HepG2 (cell line): ENCODE measurements around the gene ICAM3. TPM values are rescaled to one million over a fixed set of nuclear protein-coding genes. Genes with fewer than 3 reads are reported as not detected.

Source experiments
- ATAC-seq: fragments of 200-7000 bp; cut with Tn5 transposase; 3 replicates; pipeline ENCODE4 v1.9.1; 2020; ENCODE audit warnings: mild to moderate bottlenecking, moderate library complexity
- BruUV-seq: library from RNA; stranded (reverse); fragments of 400-500 nt; replicated peaks from 2 replicates; lab custom pipeline; 2021; lab: Mats Ljungman, UMichigan
- CTCF ChIA-PET: fragments of 300-600 bp; formaldehyde crosslinking; extraction: SDS; loops from one replicate; lab custom pipeline; 2021; ENCODE audit warnings: low total read pairs, inconsistent platforms, low intra/inter-chr PET ratio; lab: Yijun Ruan, JAX
- POLR2A ChIA-PET: fragments of 350-600 bp; sonication (Branson Sonifier 250); formaldehyde crosslinking; loops from one replicate; lab custom pipeline; 2020; ENCODE audit warnings: antibody characterized with exemption, inconsistent platforms; lab: Yijun Ruan, JAX
- DNase-seq: peaks from one replicate; pipeline ENCODE4 v3.0.0-alpha.2; 2015; ENCODE audit warnings: low spot score
- FAIRE-seq: peaks from 3 replicates; lab custom pipeline; 2011; peaks lifted over from hg19 to GRCh38; lab: Jason Lieb, UNC
- H2AFZ ChIP-seq: one replicate; pipeline ENCODE4 v1.6.1; 2011; ENCODE audit warnings: low read length, inconsistent platforms
- H3K27ac ChIP-seq: fragments of 300-600 bp; 3 replicates; pipeline ENCODE4 v1.8.0; 2011; ENCODE audit warnings: mixed run types, mild to moderate bottlenecking, mixed read lengths, low read length, inconsistent platforms; ENCODE audit not compliant: insufficient read depth; ENCODE audit errors: extremely low read length
- H3K27me3 ChIP-seq, 2 experiments: fragments of 200-600 bp in 1 of 2; 2 replicates in 1 of 2; 3 replicates in 1 of 2; pipeline versions ENCODE4 v1.6.0 to v1.8.0; 2011; ENCODE audit warnings: low read length in 2 of 2, mild to moderate bottlenecking in 2 of 2, moderate library complexity in 2 of 2, inconsistent platforms in 1 of 2; ENCODE audit not compliant: insufficient read depth in 2 of 2, control insufficient read depth in 1 of 2
- H3K36me3 ChIP-seq, 2 experiments: fragments of 200-600 bp in 1 of 2; replicated peaks in 1 of 2; 2 replicates in 1 of 2; 3 replicates in 1 of 2; pipeline versions ENCODE4 v1.5.1 to v1.8.0; 2011; ENCODE audit warnings: low read length in 2 of 2, inconsistent platforms in 1 of 2; ENCODE audit not compliant: insufficient read depth in 2 of 2, control insufficient read depth in 1 of 2
- H3K4me1 ChIP-seq: 2 replicates; pipeline ENCODE4 v1.5.1; 2012; ENCODE audit warnings: low read length, inconsistent platforms; ENCODE audit not compliant: insufficient read depth
- H3K4me2 ChIP-seq: 2 replicates; pipeline ENCODE4 v1.6.0; 2011; ENCODE audit warnings: low read depth, low read length, inconsistent platforms
- H3K4me3 ChIP-seq, 3 experiments: fragments of 200-600 bp in 1 of 3; sonication (generic), shearing (Covaris generic) in 1 of 3; replicated peaks in 1 of 3; 2 replicates each; pipeline ENCODE4 v1.5.1; 2011 to 2016; ENCODE audit warnings: low read length in 3 of 3, inconsistent platforms in 2 of 3, low read depth in 2 of 3, mild to moderate bottlenecking in 2 of 3, control low read depth in 1 of 3, mixed read lengths in 1 of 3; ENCODE audit not compliant: insufficient read depth in 1 of 3
- H3K79me2 ChIP-seq: one replicate; pipeline ENCODE4 v1.6.1; 2011; ENCODE audit warnings: low read length, inconsistent platforms; ENCODE audit not compliant: insufficient read depth
- H3K9ac ChIP-seq: 2 replicates; pipeline ENCODE4 v1.6.0; 2011; ENCODE audit warnings: mild to moderate bottlenecking, low read depth, low read length, inconsistent platforms; ENCODE audit not compliant: insufficient read depth
- H3K9me3 ChIP-seq: 2 replicates; pipeline ENCODE4 v1.5.1; 2012; ENCODE audit warnings: mild to moderate bottlenecking, low read length
- H4K20me1 ChIP-seq: 2 replicates; pipeline ENCODE4 v1.6.0; 2011; ENCODE audit warnings: inconsistent platforms, mild to moderate bottlenecking, low read length, moderate library complexity; ENCODE audit not compliant: insufficient read depth
- KLF12 ChIP-seq: sonication (generic); formaldehyde crosslinking; IDR thresholded peaks from 2 replicates; pipeline ENCODE4 v1.4.0; 2020; ENCODE audit warnings: missing genetic modification reagents, borderline replicate concordance
- MAX ChIP-seq: IDR thresholded peaks from 2 replicates; pipeline ENCODE4 v1.6.1; 2012; ENCODE audit warnings: inconsistent platforms
- MED1 ChIP-seq: sonication (generic); formaldehyde crosslinking; IDR thresholded peaks from 2 replicates; pipeline ENCODE4 v1.4.0; 2020; ENCODE audit warnings: missing genetic modification reagents
- PAX8 ChIP-seq: sonication (generic); formaldehyde crosslinking; IDR thresholded peaks from 2 replicates; pipeline ENCODE4 v1.8.0; 2022; ENCODE audit warnings: mild to moderate bottlenecking, missing genetic modification reagents, borderline replicate concordance
- PHF20 ChIP-seq: sonication (generic); formaldehyde crosslinking; IDR thresholded peaks from 2 replicates; pipeline ENCODE4 v1.5.0; 2020; ENCODE audit warnings: mild to moderate bottlenecking, missing genetic modification reagents
- RBM39 ChIP-seq: fragments of 200-400 bp; formaldehyde crosslinking; IDR thresholded peaks from one replicate; pipeline ENCODE4 v1.6.1; 2018; ENCODE audit warnings: antibody characterized with exemption, mild to moderate bottlenecking, low read depth, low read length; ENCODE audit not compliant: poor library complexity, severe bottlenecking
- RNF2 ChIP-seq: fragments of 450-650 bp; conservative IDR thresholded peaks from 2 replicates; pipeline ENCODE4 v1.6.1; 2016; ENCODE audit warnings: low read depth
- SIX4 ChIP-seq: sonication (generic); formaldehyde crosslinking; IDR thresholded peaks from 2 replicates; pipeline ENCODE4 v1.4.0; 2020; ENCODE audit warnings: missing genetic modification reagents
- ZNF232 ChIP-seq: sonication (generic); formaldehyde crosslinking; IDR thresholded peaks from 2 replicates; pipeline ENCODE4 v1.4.0; 2020; ENCODE audit warnings: missing genetic modification reagents, borderline replicate concordance
- ZNF512 ChIP-seq: sonication (generic); formaldehyde crosslinking; IDR thresholded peaks from 2 replicates; pipeline ENCODE4 v1.4.0; 2020; ENCODE audit warnings: mild to moderate bottlenecking, missing genetic modification reagents
- WGBS: methylation state at CpG from one replicate; pipeline ENCODE4 v1.1.6; 2017; ENCODE audit warnings: low lambda C conversion rate; 5-methylcytosine and 5-hydroxymethylcytosine counted together
- in situ Hi-C: cut with HindIII; loops from 2 replicates; pipeline ENCODE4 v1.10.0; 2017; ENCODE audit warnings: low pct_unique_long_range_greater_than_20kb; ENCODE audit not compliant: extremely low pct_ligation_motif_present
- intact Hi-C: fragments of 100-400 bp; cut with micrococcal nuclease; formaldehyde crosslinking; loops from one replicate; pipeline ENCODE4 v1.10.0; 2022; ENCODE audit not compliant: unreplicated experiment
- polyA plus RNA-seq, 8 experiments: library from polyadenylated mRNA; depleted of rRNA in 3 of 8; stranded (reverse) in 7 of 8; unstranded in 1 of 8; fragments of >200 nt; fragmentation: Illumina TruSeq in 4 of 8; extraction: Trizol in 4 of 8; gene quantifications; 2 replicates each; pipeline versions ENCODE4 v1.2.1 to v1.2.3, GENCODE V29; 2011 to 2016; ENCODE audit warnings: low read depth in 4 of 8, missing spikeins in 1 of 8, mixed read lengths in 1 of 8; ENCODE audit not compliant: insufficient read depth in 1 of 8
- total RNA-seq, 5 experiments: library from RNA; depleted of rRNA; stranded (reverse); fragments of >200 nt; fragmentation: Illumina TruSeq; extraction: Trizol; gene quantifications; 2 replicates each; pipeline ENCODE4 v1.2.3, GENCODE V29; 2016; ENCODE audit warnings: low read depth in 1 of 5

Gene ICAM3
- total and polyA plus RNA-seq, 2 of the 13 experiments (the other 11 are each of a cell fraction or from before 2014, with no cell fraction given) = 14.1 to 21.0 TPM

- Histone ChIP-seq H4K20me1 (no peaks in the 10 kb centered on the region), H3K9me3 (no peaks in the 10 kb centered on the region), H3K4me2 (no peak overlapping the region), H3K36me3 (no peaks in the 10 kb centered on the region), H3K27ac (no peak overlapping the region), H3K4me1 (peaks cover 49% of the 10 kb centered on the region), H3K27me3 (peaks cover 0 to 20% of the 10 kb centered on the region in 2 experiments; a peak in 3 of 5 replicates), H3K4me3 (no peak overlapping the region), H2AFZ (no peak overlapping the region), H3K9ac (no peak overlapping the region), H3K79me2 (no peaks in the 10 kb centered on the region)
- ATAC-seq (no peak), DNase-seq (no peak), FAIRE-seq (no peak)
- in situ Hi-C loops = no loop called here
- WGBS = 96% methylated on average over 14 of the region's 49 CpGs
- CTCF ChIA-PET = no interaction called here
- POLR2A ChIA-PET = no interaction called here
- intact Hi-C loops = loop anchor here (2.0 kb wide), 1 partner anchor 39 kb away; the partner anchor contains the start of gene RAVER1
- BruUV-seq = no TSS peak
- TF ChIP-seq ZNF232 (CRISPR knock-in tag) = no peak
- no peak for TF ChIP-seq MED1 (CRISPR knock-in tag)
- TF ChIP-seq RBM39 = no peak
- no peak for TF ChIP-seq MAX
- no peak for TF ChIP-seq ZNF512 (CRISPR knock-in tag)
- no peak for TF ChIP-seq PHF20 (CRISPR knock-in tag)
- TF ChIP-seq PAX8 (CRISPR knock-in tag) = no peak
- TF ChIP-seq SIX4 (CRISPR knock-in tag) = no peak
- no peak for TF ChIP-seq KLF12
- no peak for TF ChIP-seq RNF2
Measured at GRCh38 chr19:10293637-10294367, 45.6 kb downstream of the ICAM3 start.
